Liver (tissue), 3 donors: ENCODE results near the gene CT45A3.
"Not testable (repeated sequence)": the region's sequence is repeated elsewhere in the genome, so short reads cannot be mapped to it uniquely, and the experiment has no call there.

Source experiments
- RAD21 ChIP-seq, 2 donors: IDR thresholded peaks; 2 replicates each; pipeline ENCODE4 v1.6.1; 2016; ENCODE audit warnings: antibody characterized with exemption in 2 of 2, mild to moderate bottlenecking in 2 of 2
- TF ChIP-seq, protein P1 (sequence below): fragments of 150-350 bp; IDR thresholded peaks from 2 replicates; pipeline ENCODE4 v1.5.1; 2017; ENCODE audit warnings: improper control_type of control experiment, low read depth, low read length; ENCODE audit not compliant: missing input control
- TF ChIP-seq, protein P2 (sequence below): IDR thresholded peaks from 2 replicates; pipeline ENCODE4 v1.6.1; 2016; ENCODE audit warnings: antibody characterized with exemption, mild to moderate bottlenecking
- TF ChIP-seq, protein P3 (sequence below): IDR thresholded peaks from 2 replicates; pipeline ENCODE4 v1.6.1; 2016; ENCODE audit warnings: antibody characterized with exemption
- donor health status: healthy.
- donor health status: healthy.

DNA sequence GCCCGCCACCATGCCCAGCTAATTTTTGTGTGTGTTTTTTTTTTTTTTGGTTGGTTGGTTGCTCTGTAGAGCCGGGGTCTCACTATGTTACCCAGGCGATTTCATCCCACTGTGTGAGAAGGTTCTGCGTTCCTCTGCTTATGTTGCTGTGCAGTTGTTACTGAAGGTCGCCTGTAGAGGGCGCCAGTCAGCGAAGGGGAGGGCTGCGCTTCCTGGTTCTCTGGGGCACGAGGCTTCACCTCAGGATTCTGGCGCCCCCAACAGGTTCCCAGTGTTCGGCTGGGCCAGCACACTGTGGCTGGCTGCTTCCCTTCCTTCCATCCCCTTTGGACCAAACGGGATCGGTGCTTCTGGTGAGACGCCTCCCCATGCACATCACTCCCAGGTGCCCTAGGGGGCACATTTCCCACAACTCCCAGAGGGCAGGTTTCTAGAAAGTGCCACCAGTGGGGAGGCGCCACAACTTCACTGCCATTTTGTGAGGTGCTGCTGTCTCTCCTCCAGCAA is 54.8 kb downstream of the CT45A3 start, which contains the start of gene CT45A1:
- TF ChIP-seq, protein P1, sequence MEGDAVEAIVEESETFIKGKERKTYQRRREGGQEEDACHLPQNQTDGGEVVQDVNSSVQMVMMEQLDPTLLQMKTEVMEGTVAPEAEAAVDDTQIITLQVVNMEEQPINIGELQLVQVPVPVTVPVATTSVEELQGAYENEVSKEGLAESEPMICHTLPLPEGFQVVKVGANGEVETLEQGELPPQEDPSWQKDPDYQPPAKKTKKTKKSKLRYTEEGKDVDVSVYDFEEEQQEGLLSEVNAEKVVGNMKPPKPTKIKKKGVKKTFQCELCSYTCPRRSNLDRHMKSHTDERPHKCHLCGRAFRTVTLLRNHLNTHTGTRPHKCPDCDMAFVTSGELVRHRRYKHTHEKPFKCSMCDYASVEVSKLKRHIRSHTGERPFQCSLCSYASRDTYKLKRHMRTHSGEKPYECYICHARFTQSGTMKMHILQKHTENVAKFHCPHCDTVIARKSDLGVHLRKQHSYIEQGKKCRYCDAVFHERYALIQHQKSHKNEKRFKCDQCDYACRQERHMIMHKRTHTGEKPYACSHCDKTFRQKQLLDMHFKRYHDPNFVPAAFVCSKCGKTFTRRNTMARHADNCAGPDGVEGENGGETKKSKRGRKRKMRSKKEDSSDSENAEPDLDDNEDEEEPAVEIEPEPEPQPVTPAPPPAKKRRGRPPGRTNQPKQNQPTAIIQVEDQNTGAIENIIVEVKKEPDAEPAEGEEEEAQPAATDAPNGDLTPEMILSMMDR: not testable (repeated sequence)
- TF ChIP-seq, protein P2, sequence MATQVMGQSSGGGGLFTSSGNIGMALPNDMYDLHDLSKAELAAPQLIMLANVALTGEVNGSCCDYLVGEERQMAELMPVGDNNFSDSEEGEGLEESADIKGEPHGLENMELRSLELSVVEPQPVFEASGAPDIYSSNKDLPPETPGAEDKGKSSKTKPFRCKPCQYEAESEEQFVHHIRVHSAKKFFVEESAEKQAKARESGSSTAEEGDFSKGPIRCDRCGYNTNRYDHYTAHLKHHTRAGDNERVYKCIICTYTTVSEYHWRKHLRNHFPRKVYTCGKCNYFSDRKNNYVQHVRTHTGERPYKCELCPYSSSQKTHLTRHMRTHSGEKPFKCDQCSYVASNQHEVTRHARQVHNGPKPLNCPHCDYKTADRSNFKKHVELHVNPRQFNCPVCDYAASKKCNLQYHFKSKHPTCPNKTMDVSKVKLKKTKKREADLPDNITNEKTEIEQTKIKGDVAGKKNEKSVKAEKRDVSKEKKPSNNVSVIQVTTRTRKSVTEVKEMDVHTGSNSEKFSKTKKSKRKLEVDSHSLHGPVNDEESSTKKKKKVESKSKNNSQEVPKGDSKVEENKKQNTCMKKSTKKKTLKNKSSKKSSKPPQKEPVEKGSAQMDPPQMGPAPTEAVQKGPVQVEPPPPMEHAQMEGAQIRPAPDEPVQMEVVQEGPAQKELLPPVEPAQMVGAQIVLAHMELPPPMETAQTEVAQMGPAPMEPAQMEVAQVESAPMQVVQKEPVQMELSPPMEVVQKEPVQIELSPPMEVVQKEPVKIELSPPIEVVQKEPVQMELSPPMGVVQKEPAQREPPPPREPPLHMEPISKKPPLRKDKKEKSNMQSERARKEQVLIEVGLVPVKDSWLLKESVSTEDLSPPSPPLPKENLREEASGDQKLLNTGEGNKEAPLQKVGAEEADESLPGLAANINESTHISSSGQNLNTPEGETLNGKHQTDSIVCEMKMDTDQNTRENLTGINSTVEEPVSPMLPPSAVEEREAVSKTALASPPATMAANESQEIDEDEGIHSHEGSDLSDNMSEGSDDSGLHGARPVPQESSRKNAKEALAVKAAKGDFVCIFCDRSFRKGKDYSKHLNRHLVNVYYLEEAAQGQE: not testable (repeated sequence)
- TF ChIP-seq RAD21 (IDR thresholded peaks at IDR 0.05): not testable (repeated sequence)
- TF ChIP-seq, protein P3, sequence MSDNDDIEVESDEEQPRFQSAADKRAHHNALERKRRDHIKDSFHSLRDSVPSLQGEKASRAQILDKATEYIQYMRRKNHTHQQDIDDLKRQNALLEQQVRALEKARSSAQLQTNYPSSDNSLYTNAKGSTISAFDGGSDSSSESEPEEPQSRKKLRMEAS: not testable (repeated sequence)
